Stimulated activated CD4-positive, alpha-beta T cell treated with anti-CD3 and anti-CD28 coated beads, Interleukin-2, amount 100 ng/mL, for 24 hours (primary cell): Measurements from ENCODE around the gene TPK1.
A peak's percentile ranks its signal among the peaks of the same experiment; 100 is the strongest.
"Not testable (repeated sequence)": the region's sequence is repeated elsewhere in the genome, so short reads cannot be mapped to it uniquely, and the experiment has no call there.

Experiments used
- DNase-seq, 2 donors: peaks; one replicate each; pipeline ENCODE4 v3.0.0-alpha.2; 2020

Gene TPK1

GRCh38 chr7:144821067-144821466 is 14.8 kb downstream of the TPK1 start:
- no peak for DNase-seq

DNA sequence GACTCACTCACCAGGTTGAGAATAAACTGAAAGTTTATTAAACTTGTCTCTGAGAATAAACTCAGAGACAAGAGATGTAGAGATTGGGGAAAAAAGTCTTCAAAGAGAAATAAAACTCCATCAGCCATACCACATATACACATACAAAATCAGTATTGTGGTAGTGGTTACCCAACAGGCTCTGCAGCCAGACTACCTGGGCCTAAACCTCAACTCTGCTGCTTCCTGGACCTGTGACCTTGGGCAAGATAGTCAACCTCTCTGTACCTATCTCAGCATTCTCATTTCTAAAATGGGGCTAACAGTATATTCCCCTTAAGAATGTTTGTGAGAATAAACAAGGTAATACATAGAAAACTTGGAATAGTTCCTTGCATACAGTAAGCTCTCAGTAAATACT is 15.3 kb downstream of the TPK1 start:
- DNase-seq, result no peak

GRCh38 chr7:144819566-144819965 is 16.3 kb downstream of the TPK1 start:
- DNase-seq, result no peak

- DNase-seq, result peak; percentile 26 to 33
These were observed 17.3 kb downstream of the TPK1 start for GRCh38 chr7:144818511-144818910.

DNA sequence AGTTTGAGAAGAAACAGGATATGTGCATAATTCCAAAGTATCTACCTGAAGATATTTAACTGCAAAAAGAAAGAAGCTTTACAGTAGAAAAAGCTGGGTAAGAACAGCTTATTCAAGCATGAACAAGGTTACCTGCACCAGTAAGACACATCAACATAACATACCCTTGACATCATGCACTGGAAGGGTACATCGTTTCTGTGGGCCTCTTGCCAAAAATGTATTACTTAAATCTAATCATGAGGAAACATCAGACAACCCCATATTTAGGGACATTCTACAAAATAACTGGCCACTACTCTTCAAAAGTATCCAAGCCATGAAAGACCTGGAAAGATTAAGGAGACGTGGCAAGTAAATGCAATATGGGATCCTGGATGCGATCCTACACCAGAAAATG is 18.9 kb downstream of the TPK1 start:
- DNase-seq, result no peak

- no peak for DNase-seq
These were observed 21.6 kb downstream of the TPK1 start for GRCh38 chr7:144814299-144814698.

GRCh38 chr7:144812379-144813283 is 23.2 kb downstream of the TPK1 start:
- DNase-seq, result peak; percentile 26 to 39

GRCh38 chr7:144805627-144806239 is 30.1 kb downstream of the TPK1 start:
- DNase-seq, result no peak

- not testable (repeated sequence) for DNase-seq
These were observed 35.0 kb downstream of the TPK1 start for GRCh38 chr7:144800678-144801436.

GRCh38 chr7:144796919-144797318 is 38.9 kb downstream of the TPK1 start:
- no peak for DNase-seq

DNA sequence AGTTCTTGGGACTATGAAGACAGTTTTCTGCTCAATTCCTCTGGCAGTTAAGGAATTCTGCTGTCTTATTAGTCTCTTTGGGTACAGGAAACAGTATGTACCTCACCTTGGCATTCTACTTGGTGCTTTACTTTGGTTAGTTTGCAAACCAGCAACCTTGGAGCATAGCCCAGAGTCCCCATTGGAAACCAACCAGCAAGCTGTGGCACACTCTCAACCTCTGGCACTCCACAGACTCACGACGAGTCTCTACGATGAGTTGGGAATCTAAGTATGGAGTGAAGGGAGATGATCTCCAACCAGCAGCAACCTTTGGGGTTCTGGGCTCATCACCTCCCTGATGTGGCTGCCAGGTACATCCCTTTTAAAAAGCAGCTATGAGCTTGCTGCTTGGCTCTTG is 43.8 kb downstream of the TPK1 start:
- no peak for DNase-seq

DNA sequence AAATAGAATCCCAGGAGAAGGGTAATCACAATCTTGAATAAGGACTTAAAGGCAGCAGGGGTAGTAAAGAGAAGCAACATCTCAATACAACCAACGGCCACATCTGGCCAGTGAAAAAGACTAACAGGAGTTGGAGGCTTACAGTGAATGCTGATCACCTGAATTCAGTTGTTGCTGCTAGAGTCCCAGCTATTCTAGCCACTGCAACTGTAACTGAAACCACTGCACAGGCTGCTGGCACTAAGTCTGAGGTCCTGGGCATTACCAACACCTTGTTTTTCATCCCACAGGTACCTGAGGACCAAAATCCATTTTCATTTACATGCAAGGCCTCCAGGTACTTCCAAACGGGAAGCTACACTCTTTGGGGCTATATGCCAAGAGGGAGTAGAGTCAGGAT is 44.4 kb downstream of the TPK1 start:
- DNase-seq, result no peak

GRCh38 chr7:144787127-144787526 is 48.7 kb downstream of the TPK1 start:
- DNase-seq, result no peak

- DNase-seq, result no peak
These were observed 49.3 kb downstream of the TPK1 start for GRCh38 chr7:144786522-144786921.

- DNase-seq, result no peak
These were observed 49.8 kb downstream of the TPK1 start for GRCh38 chr7:144786079-144786478.

DNA sequence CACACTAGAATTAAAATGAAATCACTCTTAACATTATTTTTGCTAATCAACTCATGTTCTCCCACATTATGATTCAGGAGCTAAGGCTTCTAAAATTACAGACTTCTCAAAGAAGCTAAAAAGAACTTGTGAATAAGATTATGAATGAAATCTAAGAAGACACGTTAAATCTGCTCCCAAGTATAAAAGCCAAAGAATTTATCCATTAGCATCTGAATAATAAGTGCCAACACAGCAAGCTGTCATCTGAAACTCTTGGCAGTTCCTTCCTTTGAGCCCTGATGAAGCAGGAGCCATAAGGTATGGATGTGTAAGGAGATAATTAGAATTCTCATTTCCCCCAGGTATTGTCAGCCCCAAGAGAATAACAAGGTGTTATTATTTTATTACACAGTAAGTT is 50.3 kb downstream of the TPK1 start:
- DNase-seq, result no peak

GRCh38 chr7:144784943-144785342 is 50.9 kb downstream of the TPK1 start:
- no peak for DNase-seq

- no peak for DNase-seq
These were observed 51.4 kb downstream of the TPK1 start for GRCh38 chr7:144784441-144784840.

- DNase-seq, result no peak
These were observed 53.0 kb downstream of the TPK1 start for GRCh38 chr7:144782883-144783282.

- DNase-seq, result no peak
These were observed 55.7 kb downstream of the TPK1 start for GRCh38 chr7:144780071-144780608.

DNA sequence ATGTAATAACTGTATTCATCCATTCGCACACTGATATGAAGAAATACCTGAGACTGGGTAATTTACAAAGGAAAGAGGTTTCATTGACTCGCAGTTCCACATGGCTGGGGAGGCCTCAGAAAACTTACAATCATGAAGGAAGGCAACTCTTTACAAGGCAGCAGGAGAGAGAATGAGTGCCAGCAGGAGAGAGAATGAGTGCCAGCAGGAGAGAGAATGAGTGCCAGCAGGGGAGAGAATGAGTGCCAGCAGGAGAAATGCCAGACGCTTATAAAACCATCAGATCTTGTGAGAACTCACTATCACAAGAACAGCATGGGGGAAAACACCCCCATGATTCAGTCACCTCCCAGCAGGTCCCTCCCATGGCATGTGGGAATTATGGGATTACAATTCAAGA is 58.0 kb downstream of the TPK1 start:
- DNase-seq, result not testable (repeated sequence)

DNA sequence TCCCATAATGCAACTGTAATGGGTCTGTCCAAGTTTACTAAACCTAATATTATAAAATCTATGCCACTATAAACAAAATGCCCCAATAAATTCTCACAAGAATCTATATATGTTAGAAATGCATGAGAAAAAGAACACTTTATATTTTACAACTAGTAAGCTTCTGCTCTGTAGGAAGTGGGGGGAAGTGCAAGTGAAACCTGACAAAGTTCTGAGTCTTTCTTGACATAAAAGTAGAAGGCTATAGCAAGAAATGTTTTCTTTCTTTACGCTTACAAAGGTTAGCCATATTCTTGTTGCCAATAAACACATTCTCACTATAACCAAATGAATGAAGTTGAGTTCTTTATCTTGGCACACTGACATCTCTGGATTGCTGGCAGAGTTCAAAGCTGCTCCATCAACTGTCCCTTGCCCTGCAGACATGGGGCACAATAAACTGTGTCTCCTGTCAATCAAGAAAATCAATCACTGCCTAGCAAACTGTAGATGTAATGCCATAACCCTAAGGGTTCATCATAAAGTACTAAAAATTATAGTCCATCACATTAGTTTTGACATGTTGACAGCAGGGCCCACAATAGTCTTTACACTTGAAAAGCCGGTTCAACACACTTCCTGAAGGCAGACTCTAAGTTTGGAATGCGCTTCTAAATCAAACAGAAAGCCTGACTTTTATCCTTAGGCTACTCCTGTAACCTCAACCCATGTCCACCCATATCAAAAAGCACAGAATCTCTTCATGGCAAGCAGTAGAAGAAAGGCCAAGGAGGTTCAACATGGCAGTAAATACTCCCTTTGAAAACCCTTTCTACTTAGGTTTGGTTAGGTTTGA is 58.6 kb downstream of the TPK1 start:
- no peak for DNase-seq
